OCI-LY7 (cell line): Measurements from ENCODE around the gene MYL5. TPM values are rescaled to one million over a fixed set of nuclear protein-coding genes. Genes with fewer than 3 reads are reported as not detected.

ENCODE experiments used
- BruUV-seq: library from RNA; stranded (reverse); fragments of 400-500 nt; replicated peaks from 2 replicates; lab custom pipeline; 2021; lab: Mats Ljungman, UMichigan
- CTCF ChIA-PET: fragments of 300-600 bp; sonication (Branson Sonifier 250); formaldehyde crosslinking; loops from one replicate; lab custom pipeline; 2022; ENCODE audit warnings: antibody characterized with exemption; ENCODE audit not compliant: unreplicated experiment; lab: Charles Lee
- POLR2A ChIA-PET: fragments of 300-600 bp; sonication (Branson Sonifier 250); formaldehyde crosslinking; loops from one replicate; lab custom pipeline; 2022; ENCODE audit warnings: antibody characterized with exemption; lab: Charles Lee
- DNase-seq: peaks from one replicate; pipeline ENCODE4 v3.0.0-alpha.2; 2015; ENCODE audit warnings: low spot score
- H2AFZ ChIP-seq: fragments of 200-600 bp; sonication (generic), shearing (Covaris generic); 2 replicates; pipeline ENCODE4 v1.6.1; 2014; ENCODE audit warnings: mild to moderate bottlenecking, antibody characterized with exemption, low read length, moderate library complexity
- H3K27ac ChIP-seq: fragments of 200-600 bp; sonication (generic); 2 replicates; pipeline ENCODE4 v1.5.1; 2014; ENCODE audit warnings: mixed run types, low read depth, mild to moderate bottlenecking, moderate library complexity, low read length, inconsistent platforms; ENCODE audit not compliant: poor library complexity, severe bottlenecking
- H3K36me3 ChIP-seq: fragments of 200-600 bp; sonication (generic); 2 replicates; pipeline ENCODE4 v1.6.1; 2014; ENCODE audit warnings: mild to moderate bottlenecking, antibody characterized with exemption, low read length, moderate library complexity, mixed read lengths; ENCODE audit not compliant: insufficient read depth
- H3K4me1 ChIP-seq: fragments of 200-600 bp; sonication (generic); 2 replicates; pipeline ENCODE4 v1.5.1; 2014; ENCODE audit warnings: mild to moderate bottlenecking, low read length; ENCODE audit not compliant: insufficient read depth, poor library complexity, severe bottlenecking
- H3K4me2 ChIP-seq: fragments of 200-600 bp; sonication (generic); 2 replicates; pipeline ENCODE4 v1.6.1; 2014; ENCODE audit warnings: mild to moderate bottlenecking, low read length
- H3K4me3 ChIP-seq: fragments of 200-600 bp; sonication (generic); 2 replicates; pipeline ENCODE4 v1.5.1; 2014; ENCODE audit warnings: mild to moderate bottlenecking, low read depth, low read length; ENCODE audit not compliant: poor library complexity, severe bottlenecking
- H3K79me2 ChIP-seq: fragments of 200-600 bp; sonication (generic); 2 replicates; pipeline ENCODE4 v1.6.1; 2016; ENCODE audit warnings: low read depth, mild to moderate bottlenecking, low read length, moderate library complexity, mixed read lengths; ENCODE audit not compliant: insufficient read depth
- H3K9me2 ChIP-seq: fragments of 200-600 bp; sonication (generic); 2 replicates; pipeline ENCODE4 v1.6.1; 2016; ENCODE audit warnings: mild to moderate bottlenecking, low read length, mixed read lengths; ENCODE audit not compliant: insufficient read depth
- H3K9me3 ChIP-seq: fragments of 200-600 bp; sonication (generic); 2 replicates; pipeline ENCODE4 v1.6.1; 2014; ENCODE audit warnings: mild to moderate bottlenecking, mixed run types, low read length, mixed read lengths
- H4K20me1 ChIP-seq: fragments of 200-600 bp; sonication (generic); 2 replicates; pipeline ENCODE4 v1.6.1; 2014; ENCODE audit warnings: mild to moderate bottlenecking, antibody characterized with exemption, low read length, moderate library complexity, mixed read lengths; ENCODE audit not compliant: insufficient read depth
- EZH2phosphoT487 ChIP-seq: fragments of 200-600 bp; sonication (generic); IDR thresholded peaks from 2 replicates; pipeline ENCODE4 v1.6.1; 2018; ENCODE audit warnings: low read depth, borderline replicate concordance, mild to moderate bottlenecking, mixed run types, antibody characterized with exemption, low read length, moderate library complexity, mixed read lengths
- intact Hi-C: fragments of 100-400 bp; cut with micrococcal nuclease; formaldehyde crosslinking; loops from one replicate; pipeline ENCODE4 v1.10.0; 2022; ENCODE audit not compliant: unreplicated experiment
- total RNA-seq, 2 experiments: library from RNA; depleted of rRNA in 1 of 2; stranded (reverse); fragments of >200 nt in 1 of 2; shearing (Covaris generic) in 1 of 2; gene quantifications; 2 replicates each; pipeline ENCODE4 v1.2.3, GENCODE V29; 2014 to 2022
- TF ChIP-seq, protein P1 (sequence below): fragments of 200-600 bp; sonication (generic); conservative IDR thresholded peaks from 2 replicates; pipeline ENCODE4 v1.5.1; 2014; ENCODE audit warnings: mild to moderate bottlenecking, antibody characterized with exemption, low read length, moderate library complexity, mixed read lengths

Gene MYL5
- total RNA-seq, 2 experiments from 2014 or later: 24.4 to 62.2 TPM

DNA sequence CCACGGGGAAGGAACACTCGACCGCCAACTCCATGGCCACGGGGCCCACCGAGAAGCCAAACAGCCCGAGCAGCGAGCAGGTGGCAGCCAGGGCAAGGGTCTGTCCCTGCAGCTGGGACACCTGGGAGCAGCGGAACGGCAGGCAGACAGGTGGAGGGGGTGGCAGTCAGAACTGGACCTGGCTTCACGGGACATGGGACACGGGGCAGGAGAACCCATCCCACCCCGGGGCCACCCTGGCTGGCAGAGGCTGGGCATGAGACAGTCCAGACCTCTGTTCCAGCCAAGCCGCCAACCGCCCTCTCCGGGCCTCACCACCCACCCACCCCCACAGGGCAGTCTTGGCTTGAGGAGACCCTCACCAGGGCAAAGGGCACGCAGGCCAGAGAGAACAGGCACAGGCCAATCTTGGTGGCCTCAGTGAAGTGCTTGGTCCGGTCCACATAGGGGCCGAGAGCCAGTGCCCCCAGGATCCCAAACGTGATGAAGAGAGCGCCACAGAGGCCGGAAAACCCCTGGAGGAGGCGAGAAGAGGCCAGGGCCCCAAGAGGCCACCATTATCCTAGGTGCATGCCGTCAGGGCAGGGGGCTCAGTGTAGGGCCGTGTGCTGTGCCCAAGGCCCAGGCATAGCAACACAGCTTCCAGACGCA is 9.0 kb downstream of the MYL5 start:
- H3K36me3 ChIP-seq: no peaks in the 10 kb centered on the region
- H3K4me1 ChIP-seq: peaks cover 2% of the 10 kb centered on the region
- no peak overlapping the region for H3K27ac ChIP-seq
- no peaks in the 10 kb centered on the region for H4K20me1 ChIP-seq
- H3K4me3 ChIP-seq: no peak overlapping the region
- H3K9me3 ChIP-seq: no peaks in the 10 kb centered on the region
- BruUV-seq: no TSS peak
- H3K79me2 ChIP-seq: no peaks in the 10 kb centered on the region
- no peak for TF ChIP-seq EZH2phosphoT487
- TF ChIP-seq, protein P1, sequence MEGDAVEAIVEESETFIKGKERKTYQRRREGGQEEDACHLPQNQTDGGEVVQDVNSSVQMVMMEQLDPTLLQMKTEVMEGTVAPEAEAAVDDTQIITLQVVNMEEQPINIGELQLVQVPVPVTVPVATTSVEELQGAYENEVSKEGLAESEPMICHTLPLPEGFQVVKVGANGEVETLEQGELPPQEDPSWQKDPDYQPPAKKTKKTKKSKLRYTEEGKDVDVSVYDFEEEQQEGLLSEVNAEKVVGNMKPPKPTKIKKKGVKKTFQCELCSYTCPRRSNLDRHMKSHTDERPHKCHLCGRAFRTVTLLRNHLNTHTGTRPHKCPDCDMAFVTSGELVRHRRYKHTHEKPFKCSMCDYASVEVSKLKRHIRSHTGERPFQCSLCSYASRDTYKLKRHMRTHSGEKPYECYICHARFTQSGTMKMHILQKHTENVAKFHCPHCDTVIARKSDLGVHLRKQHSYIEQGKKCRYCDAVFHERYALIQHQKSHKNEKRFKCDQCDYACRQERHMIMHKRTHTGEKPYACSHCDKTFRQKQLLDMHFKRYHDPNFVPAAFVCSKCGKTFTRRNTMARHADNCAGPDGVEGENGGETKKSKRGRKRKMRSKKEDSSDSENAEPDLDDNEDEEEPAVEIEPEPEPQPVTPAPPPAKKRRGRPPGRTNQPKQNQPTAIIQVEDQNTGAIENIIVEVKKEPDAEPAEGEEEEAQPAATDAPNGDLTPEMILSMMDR: no peak
- ChIA-PET CTCF (no interaction called here), POLR2A (no interaction called here)
- intact Hi-C loops: no loop called here
- no peaks in the 10 kb centered on the region for H3K9me2 ChIP-seq
- H3K4me2 ChIP-seq: no peak overlapping the region
- no peak for DNase-seq
- H2AFZ ChIP-seq: no peak overlapping the region

DNA sequence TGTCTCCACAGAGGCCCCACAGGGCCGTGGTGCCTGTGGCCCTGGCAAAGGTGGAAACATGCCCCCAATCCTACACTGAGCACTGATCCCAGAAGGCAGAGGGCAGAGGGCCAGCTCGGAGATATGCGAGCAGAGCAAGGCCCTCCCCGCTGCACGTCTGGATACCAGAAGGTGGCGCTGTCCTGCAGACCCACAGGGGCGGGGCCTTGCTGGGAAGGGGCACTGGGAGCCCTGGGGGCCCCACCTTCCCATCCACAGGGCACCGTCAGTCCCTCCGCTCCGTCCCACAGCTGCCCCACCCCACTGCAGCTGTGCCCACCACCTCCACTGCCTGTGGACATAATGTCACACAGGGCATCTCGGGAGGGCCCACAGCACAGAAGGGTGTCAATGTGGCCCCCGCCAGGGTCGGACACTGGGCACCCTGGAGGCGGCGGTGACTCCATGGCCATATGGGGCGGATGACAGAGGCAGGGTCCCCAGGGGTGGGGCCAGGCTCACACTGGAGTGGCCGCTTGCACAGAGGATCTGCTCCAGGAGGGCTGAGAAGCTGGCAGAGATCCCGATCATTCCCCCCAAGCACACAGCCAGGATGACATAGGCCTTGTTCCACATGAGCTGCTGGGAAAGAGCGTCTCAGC is 9.8 kb downstream of the MYL5 start:
- Histone ChIP-seq H3K36me3 (no peaks in the 10 kb centered on the region), H3K27ac (no peak overlapping the region), H3K4me3 (no peak overlapping the region), H3K79me2 (no peaks in the 10 kb centered on the region), H3K9me2 (no peaks in the 10 kb centered on the region), H2AFZ (no peak overlapping the region), H4K20me1 (no peaks in the 10 kb centered on the region), H3K9me3 (no peaks in the 10 kb centered on the region), H3K4me1 (no peaks in the 10 kb centered on the region), H3K4me2 (no peak overlapping the region)
- intact Hi-C loops: no loop called here
- BruUV-seq: no TSS peak
- ChIA-PET POLR2A (no interaction called here), CTCF (no interaction called here)
- no peak for TF ChIP-seq EZH2phosphoT487
- TF ChIP-seq, protein P1: peak; percentile 79
- peak; percentile 61 for DNase-seq
